Natural killer cell (primary cell): ENCODE results near the gene PLCB3. TPM values are rescaled to one million over a fixed set of nuclear protein-coding genes. Genes with fewer than 3 reads are reported as not detected.

Source experiments
- ATAC-seq, 3 donors: fragments of 150-1000 bp in 2 of 3; fragments of 200-7000 bp in 1 of 3; cut with Tn5 transposase; 1 replicate in 1 of 3; 2 replicates in 2 of 3; pipeline ENCODE4 v1.10.0; 2021; ENCODE audit warnings: mild to moderate bottlenecking in 2 of 3, moderate library complexity in 2 of 3
- DNase-seq, 2 donors: peaks; one replicate each; pipeline versions ENCODE4 v3.0.0 to v3.0.0-alpha.2; 2013 to 2021; ENCODE audit warnings: mixed read lengths in 1 of 2
- H3K27ac ChIP-seq: one replicate; pipeline ENCODE4 v1.5.1; 2013; ENCODE audit warnings: mild to moderate bottlenecking, low read length
- H3K27me3 ChIP-seq: one replicate; pipeline ENCODE4 v1.6.1; 2013; ENCODE audit warnings: low read length; ENCODE audit not compliant: control insufficient read depth, insufficient read depth
- H3K36me3 ChIP-seq: one replicate; pipeline ENCODE4 v1.6.1; 2013; ENCODE audit warnings: low read length; ENCODE audit not compliant: control insufficient read depth, insufficient read depth
- H3K4me1 ChIP-seq: one replicate; pipeline ENCODE4 v1.6.1; 2013; ENCODE audit warnings: low read length; ENCODE audit not compliant: control insufficient read depth, insufficient read depth
- H3K4me3 ChIP-seq: one replicate; pipeline ENCODE4 v1.5.1; 2013; ENCODE audit warnings: low read length
- H3K9me3 ChIP-seq: one replicate; pipeline ENCODE4 v1.6.1; 2013; ENCODE audit warnings: low read length; ENCODE audit not compliant: control insufficient read depth, insufficient read depth
- H3K27ac Mint-ChIP-seq, 2 donors: one replicate each; pipeline ENCODE4 v1.8.0; 2022; ENCODE audit warnings: mild to moderate bottlenecking in 2 of 2, mixed read lengths in 2 of 2, moderate library complexity in 1 of 2
- H3K27me3 Mint-ChIP-seq, 2 donors: one replicate each; pipeline ENCODE4 v1.8.0; 2022; ENCODE audit warnings: low read depth in 2 of 2, mixed read lengths in 2 of 2
- H3K36me3 Mint-ChIP-seq: one replicate; pipeline ENCODE4 v1.8.0; 2022; ENCODE audit warnings: mixed read lengths
- H3K4me1 Mint-ChIP-seq, 2 donors: one replicate each; pipeline ENCODE4 v1.8.0; 2022; ENCODE audit warnings: mixed read lengths in 2 of 2
- H3K4me3 Mint-ChIP-seq: one replicate; pipeline ENCODE4 v1.8.0; 2022; ENCODE audit warnings: mild to moderate bottlenecking, moderate library complexity, mixed read lengths
- H3K9me3 Mint-ChIP-seq, 2 donors: one replicate each; pipeline ENCODE4 v1.8.0; 2022; ENCODE audit warnings: mixed read lengths in 2 of 2
- WGBS: methylation state at CpG from one replicate; pipeline ENCODE4 v1.1.7; 2013; ENCODE audit warnings: missing lambda C conversion rate; ENCODE audit not compliant: insufficient coverage; 5-methylcytosine and 5-hydroxymethylcytosine counted together
- intact Hi-C: fragments of 100-400 bp; cut with micrococcal nuclease; formaldehyde crosslinking; loops from one replicate; pipeline ENCODE4 v1.14.2; 2022
- total RNA-seq, 4 donors: library from RNA; stranded (reverse); fragments of 120-200 nt in 1 of 4; gene quantifications; one replicate each; pipeline versions ENCODE4 v1.2.3 to v1.2.4, GENCODE V29; 2013 to 2022
- TF ChIP-seq, protein P1 (sequence below): fragments of 200-600 bp; IDR thresholded peaks from one replicate; pipeline ENCODE4 v1.8.0; 2022; ENCODE audit warnings: antibody characterized with exemption

The PLCB3 gene
- total RNA-seq, 3 donors from 2014 or later (not counting 1 experiment from before 2014, with no cell fraction given) = 5.4 to 7.6 (median 5.5) TPM

DNA sequence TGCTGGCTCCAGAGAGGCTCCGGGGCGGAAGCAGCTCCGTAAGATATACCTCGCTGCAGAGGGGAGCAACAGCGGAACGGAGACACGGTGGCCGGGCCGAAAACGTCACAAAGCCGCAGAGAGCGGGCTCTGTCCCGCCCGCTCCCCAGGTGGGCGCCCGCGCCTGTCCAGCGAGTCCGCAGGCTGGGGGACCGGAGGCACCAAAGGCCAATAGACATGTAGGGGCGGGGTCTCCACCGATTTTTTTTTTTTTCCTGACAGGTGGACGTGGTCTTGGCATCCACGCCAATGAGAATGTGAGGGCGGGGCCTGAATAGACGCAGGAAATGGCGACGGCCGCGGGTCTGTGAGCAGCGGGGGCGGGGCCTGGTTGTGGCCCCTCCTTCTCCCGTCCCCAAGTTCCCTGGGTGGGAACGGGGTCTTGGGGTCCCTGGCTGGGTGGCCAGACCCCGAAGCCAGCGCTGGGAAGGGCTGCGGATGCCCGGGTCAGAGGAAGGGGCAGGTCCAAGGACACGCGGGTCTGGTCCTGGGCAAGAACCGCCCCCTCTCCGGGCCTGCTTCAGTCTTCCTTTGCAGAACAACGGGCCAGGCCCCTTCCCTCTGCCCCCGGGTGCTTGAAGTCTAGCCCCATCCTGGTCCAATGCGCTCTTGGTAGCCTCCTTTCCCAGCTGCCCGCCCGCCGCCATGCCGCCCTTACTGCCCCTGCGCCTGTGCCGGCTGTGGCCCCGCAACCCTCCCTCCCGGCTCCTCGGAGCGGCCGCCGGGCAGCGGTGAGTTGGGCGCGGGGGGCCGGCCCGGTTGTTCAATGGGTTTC, 21.0 kb upstream of the PLCB3 start, which contains the start of gene DNAJC4:
Gene DNAJC4, plus strand, starts transcription at position 378 of the 814 bp plus-strand sequence. Its CDS starts 307 bp downstream, at position 685.
- H3K27me3 Mint-ChIP-seq = no peaks in the 10 kb centered on the region
- peak within 1 kb of the TSS; percentile 95 for H3K27ac ChIP-seq
- no peaks in the 10 kb centered on the region for H3K36me3 Mint-ChIP-seq
- ATAC-seq (peak; percentile 64 to 78 (median 65)), DNase-seq (peak; percentile 86 to 92)
- WGBS = under 1% methylated on average over 62 of the region's 62 CpGs
- H3K4me3 ChIP-seq = peak within 1 kb of the TSS; percentile 93
- peak within 1 kb of the TSS; percentile 94 for H3K4me3 Mint-ChIP-seq
- H3K36me3 ChIP-seq = no peaks in the 10 kb centered on the region
- no peaks in the 10 kb centered on the region for H3K27me3 ChIP-seq
- H3K4me1 ChIP-seq = peaks cover 66% of the 10 kb centered on the region
- TF ChIP-seq, protein P1, sequence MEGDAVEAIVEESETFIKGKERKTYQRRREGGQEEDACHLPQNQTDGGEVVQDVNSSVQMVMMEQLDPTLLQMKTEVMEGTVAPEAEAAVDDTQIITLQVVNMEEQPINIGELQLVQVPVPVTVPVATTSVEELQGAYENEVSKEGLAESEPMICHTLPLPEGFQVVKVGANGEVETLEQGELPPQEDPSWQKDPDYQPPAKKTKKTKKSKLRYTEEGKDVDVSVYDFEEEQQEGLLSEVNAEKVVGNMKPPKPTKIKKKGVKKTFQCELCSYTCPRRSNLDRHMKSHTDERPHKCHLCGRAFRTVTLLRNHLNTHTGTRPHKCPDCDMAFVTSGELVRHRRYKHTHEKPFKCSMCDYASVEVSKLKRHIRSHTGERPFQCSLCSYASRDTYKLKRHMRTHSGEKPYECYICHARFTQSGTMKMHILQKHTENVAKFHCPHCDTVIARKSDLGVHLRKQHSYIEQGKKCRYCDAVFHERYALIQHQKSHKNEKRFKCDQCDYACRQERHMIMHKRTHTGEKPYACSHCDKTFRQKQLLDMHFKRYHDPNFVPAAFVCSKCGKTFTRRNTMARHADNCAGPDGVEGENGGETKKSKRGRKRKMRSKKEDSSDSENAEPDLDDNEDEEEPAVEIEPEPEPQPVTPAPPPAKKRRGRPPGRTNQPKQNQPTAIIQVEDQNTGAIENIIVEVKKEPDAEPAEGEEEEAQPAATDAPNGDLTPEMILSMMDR = no peak
- H3K4me1 Mint-ChIP-seq = peaks cover 22 to 49% of the 10 kb centered on the region in 2 donors
- no peaks in the 10 kb centered on the region for H3K9me3 ChIP-seq
- no peaks in the 10 kb centered on the region for H3K9me3 Mint-ChIP-seq
- intact Hi-C loops = loop anchor here (1.0 kb wide), 4 partner anchors 11 to 44 kb away; partner anchors contain the start of genes FKBP2 and STIP1
- H3K27ac Mint-ChIP-seq = peak within 1 kb of the TSS; percentile 93 to 97

DNA sequence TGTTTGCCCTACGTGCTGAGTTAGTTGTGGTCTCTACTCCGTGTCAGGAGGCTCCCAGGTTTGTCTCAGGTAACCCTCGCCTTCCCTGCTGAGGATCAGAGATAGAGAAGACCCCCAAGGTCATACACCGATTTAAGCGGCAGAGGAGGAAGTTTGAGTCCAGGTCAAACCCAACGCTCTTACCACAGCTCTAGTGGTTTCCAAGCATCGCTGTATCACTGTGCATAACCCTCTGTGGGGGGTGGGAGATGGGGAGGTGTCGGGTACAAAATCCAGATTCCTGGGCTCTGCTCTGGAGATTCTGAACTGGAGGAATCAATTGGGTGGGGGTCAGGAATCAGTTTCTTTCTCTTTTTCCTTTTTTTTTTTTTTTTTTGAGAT, 20.4 kb upstream of the PLCB3 start:
- ATAC-seq = no peak

DNA sequence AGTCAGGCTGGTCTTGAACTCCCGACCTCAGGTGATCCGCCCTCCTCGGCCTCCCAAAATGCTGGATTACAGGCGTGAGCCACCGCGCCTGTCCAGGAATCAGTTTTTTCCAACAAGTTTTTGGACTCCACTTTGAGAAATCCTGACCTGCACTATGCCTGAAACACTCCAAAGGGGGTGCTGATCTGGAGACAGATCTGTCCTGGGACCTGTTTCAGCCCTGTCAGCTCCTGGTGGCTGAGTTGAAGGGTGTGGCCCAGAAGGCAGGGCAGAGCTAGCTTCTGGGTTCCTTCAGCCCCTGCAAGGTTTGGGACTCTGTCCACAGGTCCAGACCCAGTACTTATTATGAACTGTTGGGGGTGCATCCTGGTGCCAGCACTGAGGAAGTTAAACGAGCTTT, 19.8 kb upstream of the PLCB3 start:
- Mint-ChIP-seq H3K9me3 (no peaks in the 10 kb centered on the region), H3K27me3 (no peaks in the 10 kb centered on the region), H3K27ac (peak overlapping the region; percentile 48 to 93), H3K4me3 (peak overlapping the region; percentile 81), H3K4me1 (peaks cover 22 to 43% of the 10 kb centered on the region in 2 donors), H3K36me3 (no peaks in the 10 kb centered on the region)
- TF ChIP-seq, protein P1 = no peak
- no peaks in the 10 kb centered on the region for H3K27me3 ChIP-seq
- no peak overlapping the region for H3K4me3 ChIP-seq
- DNase-seq (no peak), ATAC-seq (no peak)
- peaks cover 65% of the 10 kb centered on the region for H3K4me1 ChIP-seq
- H3K27ac ChIP-seq = no peak overlapping the region
- intact Hi-C loops = no loop called here
- no peaks in the 10 kb centered on the region for H3K9me3 ChIP-seq
- WGBS = 89% methylated on average over 7 of the region's 7 CpGs
- H3K36me3 ChIP-seq = peaks cover 2% of the 10 kb centered on the region

More for the DNA sequence above, 20.4 kb upstream of the PLCB3 start:
- H3K4me3 ChIP-seq = peak overlapping the region; percentile 93
- H3K9me3 ChIP-seq = no peaks in the 10 kb centered on the region
- peaks cover 67% of the 10 kb centered on the region for H3K4me1 ChIP-seq
- Mint-ChIP-seq H3K27ac (peak overlapping the region; percentile 93 to 97), H3K27me3 (no peaks in the 10 kb centered on the region), H3K36me3 (no peaks in the 10 kb centered on the region), H3K4me3 (peak overlapping the region; percentile 81), H3K9me3 (no peaks in the 10 kb centered on the region), H3K4me1 (peaks cover 22 to 48% of the 10 kb centered on the region in 2 donors)
- TF ChIP-seq, protein P1 = no peak
- H3K36me3 ChIP-seq = no peaks in the 10 kb centered on the region
- H3K27ac ChIP-seq = peak overlapping the region; percentile 95
- whole genome bisulfite sequencing = 1% methylated on average over 8 of the region's 8 CpGs
- H3K27me3 ChIP-seq = no peaks in the 10 kb centered on the region
- intact Hi-C loops = loop anchor here (1.0 kb wide), 4 partner anchors 10 to 45 kb away; partner anchors contain the start of genes FKBP2 and STIP1
- DNase-seq = no peak
